H1 (cell line): ENCODE measurements around the gene ALG3. TPM values are rescaled to one million over a fixed set of nuclear protein-coding genes. Genes with fewer than 3 reads are reported as not detected.
"Not testable (repeated sequence)": the region's sequence is repeated elsewhere in the genome, so short reads cannot be mapped to it uniquely, and the experiment has no call there.

Experiments
- CTCF ChIA-PET: fragments of 300-600 bp; sonication (Branson Sonifier 250); formaldehyde crosslinking; loops from one replicate; lab custom pipeline; 2021; ENCODE audit not compliant: partially characterized antibody; lab: Charles Lee
- POLR2A ChIA-PET: fragments of 300-600 bp; sonication (Branson Sonifier 250); formaldehyde crosslinking; loops from one replicate; lab custom pipeline; 2021; ENCODE audit warnings: inconsistent platforms; ENCODE audit not compliant: partially characterized antibody; lab: Charles Lee
- DNase-seq, 2 experiments: peaks; one replicate each; pipeline versions ENCODE4 v3.0.0 to v3.0.0-alpha.2; 2010 to 2022; ENCODE audit warnings: low spot score in 2 of 2, low read depth in 1 of 2, mixed read lengths in 1 of 2
- FAIRE-seq: peaks from 2 replicates; lab custom pipeline; 2011; peaks lifted over from hg19 to GRCh38; lab: Jason Lieb, UNC
- H2AFZ ChIP-seq: 2 replicates; pipeline ENCODE4 v1.8.1; 2012; ENCODE audit warnings: low read length, inconsistent platforms
- H2AK5ac ChIP-seq: 2 replicates; pipeline ENCODE4 v1.6.1; 2013; ENCODE audit warnings: low read depth, low read length
- H2BK120ac ChIP-seq: replicated peaks from 2 replicates; pipeline ENCODE3; 2013; ENCODE audit warnings: low read depth, low read length, inconsistent platforms
- H2BK12ac ChIP-seq: 2 replicates; pipeline ENCODE4 v1.6.1; 2013; ENCODE audit warnings: low read depth, low read length
- H2BK15ac ChIP-seq: 2 replicates; pipeline ENCODE4 v1.6.1; 2013; ENCODE audit warnings: low read length
- H2BK20ac ChIP-seq: 2 replicates; pipeline ENCODE4 v1.6.1; 2013; ENCODE audit warnings: low read length
- H2BK5ac ChIP-seq: 2 replicates; pipeline ENCODE4 v1.6.1; 2013; ENCODE audit warnings: low read depth, low read length
- H3K14ac ChIP-seq: 2 replicates; pipeline ENCODE4 v1.6.1; 2013; ENCODE audit warnings: inconsistent platforms; ENCODE audit not compliant: insufficient read length
- H3K18ac ChIP-seq: 2 replicates; pipeline ENCODE4 v1.6.1; 2013; ENCODE audit warnings: low read length; ENCODE audit errors: extremely low read depth
- H3K23ac ChIP-seq: 2 replicates; pipeline ENCODE4 v1.6.1; 2013; ENCODE audit warnings: inconsistent platforms; ENCODE audit not compliant: insufficient read length
- H3K23me2 ChIP-seq: 2 replicates; pipeline ENCODE4 v1.6.1; 2013; ENCODE audit warnings: low read depth, low read length
- H3K27ac ChIP-seq: 2 replicates; pipeline ENCODE4 v1.6.1; 2011; ENCODE audit warnings: low read depth, low read length, inconsistent platforms
- H3K27me3 ChIP-seq, 4 experiments: replicated peaks in 1 of 4; 1 replicate in 1 of 4; 2 replicates in 3 of 4; pipeline versions ENCODE4 v1.6.1 to v1.8.1; 2011 to 2013; ENCODE audit warnings: low read length in 3 of 4, mild to moderate bottlenecking in 3 of 4, inconsistent platforms in 2 of 4, mixed read lengths in 2 of 4, moderate library complexity in 1 of 4; ENCODE audit not compliant: control insufficient read depth in 3 of 4, insufficient read depth in 3 of 4; ENCODE audit errors: extremely low read depth in 1 of 4
- H3K36me3 ChIP-seq, 4 experiments: 2 replicates each; pipeline versions ENCODE4 v1.6.1 to v1.8.1; 2011 to 2013; ENCODE audit warnings: mild to moderate bottlenecking in 4 of 4, low read length in 3 of 4, moderate library complexity in 2 of 4, control low read depth in 1 of 4, inconsistent platforms in 1 of 4; ENCODE audit not compliant: insufficient read depth in 4 of 4, control insufficient read depth in 2 of 4
- H3K4ac ChIP-seq: replicated peaks from 2 replicates; pipeline ENCODE3; 2013; ENCODE audit warnings: low read length, low read depth, mixed read lengths, inconsistent platforms; ENCODE audit not compliant: insufficient read length
- H3K4me1 ChIP-seq, 4 experiments: replicated peaks in 1 of 4; 1 replicate in 1 of 4; 2 replicates in 3 of 4; pipeline versions ENCODE4 v1.6.1 to v1.8.1; 2011 to 2013; ENCODE audit warnings: low read length in 3 of 4, inconsistent platforms in 2 of 4, mixed read lengths in 1 of 4; ENCODE audit not compliant: insufficient read depth in 4 of 4, control insufficient read depth in 3 of 4
- H3K4me2 ChIP-seq, 2 experiments: 2 replicates each; pipeline versions ENCODE4 v1.6.1 to v1.8.1; 2011 to 2013; ENCODE audit warnings: low read depth in 2 of 2, low read length in 2 of 2, control low read depth in 1 of 2, inconsistent platforms in 1 of 2, mild to moderate bottlenecking in 1 of 2; ENCODE audit not compliant: insufficient read depth in 1 of 2
- H3K4me3 ChIP-seq, 4 experiments: fragments of 200-600, 300-600 bp in 1 of 4; sonication (generic), shearing (Covaris generic), sonication (Bioruptor Twin) in 1 of 4; 2 replicates each; pipeline versions ENCODE4 v1.5.1 to v1.8.1; 2011 to 2016; ENCODE audit warnings: low read length in 4 of 4, low read depth in 3 of 4, control low read depth in 2 of 4, inconsistent platforms in 2 of 4, mild to moderate bottlenecking in 2 of 4, mixed read lengths in 1 of 4, moderate library complexity in 1 of 4; ENCODE audit not compliant: insufficient read depth in 2 of 4; ENCODE audit errors: extremely low read depth in 1 of 4
- H3K56ac ChIP-seq: replicated peaks from 2 replicates; pipeline ENCODE3; 2013; ENCODE audit warnings: low read depth, mild to moderate bottlenecking, mixed read lengths, low read length, inconsistent platforms; ENCODE audit not compliant: insufficient read length
- H3K79me1 ChIP-seq: 2 replicates; pipeline ENCODE4 v1.6.1; 2013; ENCODE audit warnings: low read depth, low read length, control low read depth
- H3K79me2 ChIP-seq, 2 experiments: 2 replicates each; pipeline versions ENCODE4 v1.6.1 to v1.8.1; 2012 to 2013; ENCODE audit warnings: low read length in 2 of 2, mild to moderate bottlenecking in 2 of 2, inconsistent platforms in 1 of 2; ENCODE audit not compliant: insufficient read depth in 2 of 2, control insufficient read depth in 1 of 2
- H3K9ac ChIP-seq, 4 experiments: replicated peaks in 1 of 4; 1 replicate in 1 of 4; 2 replicates in 3 of 4; pipeline versions ENCODE4 v1.6.1 to v1.8.1; 2011 to 2013; ENCODE audit warnings: low read depth in 3 of 4, low read length in 3 of 4, control low read depth in 2 of 4, mild to moderate bottlenecking in 2 of 4, moderate library complexity in 2 of 4, inconsistent platforms in 1 of 4; ENCODE audit errors: extremely low read depth in 1 of 4
- H3K9me3 ChIP-seq, 2 experiments: 2 replicates each; pipeline versions ENCODE4 v1.6.1 to v1.8.1; 2012 to 2013; ENCODE audit warnings: mild to moderate bottlenecking in 2 of 2, moderate library complexity in 2 of 2, control low read depth in 1 of 2, inconsistent platforms in 1 of 2, low read depth in 1 of 2, low read length in 1 of 2, mixed read lengths in 1 of 2; ENCODE audit not compliant: insufficient read depth in 2 of 2
- H4K20me1 ChIP-seq, 2 experiments: replicated peaks in 1 of 2; 2 replicates each; pipeline versions ENCODE3 to v1.8.1; 2011 to 2013; ENCODE audit warnings: inconsistent platforms in 2 of 2, low read length in 2 of 2, mild to moderate bottlenecking in 1 of 2; ENCODE audit not compliant: insufficient read depth in 2 of 2, control insufficient read depth in 1 of 2
- H4K5ac ChIP-seq: 2 replicates; pipeline ENCODE4 v1.6.1; 2013; ENCODE audit warnings: low read length, low read depth, mixed read lengths, inconsistent platforms; ENCODE audit not compliant: insufficient read length
- H4K8ac ChIP-seq: 2 replicates; pipeline ENCODE4 v1.8.0; 2013; ENCODE audit warnings: mild to moderate bottlenecking, moderate library complexity, low read length, inconsistent platforms; ENCODE audit not compliant: insufficient read depth; ENCODE audit errors: extremely low read depth
- H4K91ac ChIP-seq: replicated peaks from 2 replicates; pipeline ENCODE3; 2013; ENCODE audit warnings: low read length, mixed read lengths, inconsistent platforms; ENCODE audit not compliant: insufficient read length
- WGBS, 2 experiments: shearing (Covaris generic) in 1 of 2; methylation state at CpG; one replicate each; pipeline versions ENCODE4 v1.1.6 to v1.1.7; 2013 to 2015; ENCODE audit warnings: low lambda C conversion rate in 2 of 2, mixed read lengths in 2 of 2, inconsistent platforms in 1 of 2, low coverage in 1 of 2, missing lambda C conversion rate in 1 of 2; ENCODE audit not compliant: insufficient replicate concordance in 2 of 2, insufficient coverage in 1 of 2, insufficient read length in 1 of 2; ENCODE audit errors: extremely low coverage in 1 of 2, missing lambda C conversion rate in 1 of 2; 5-methylcytosine and 5-hydroxymethylcytosine counted together
- polyA plus RNA-seq, 7 experiments: library from polyadenylated mRNA; depleted of rRNA in 3 of 7; stranded (reverse) in 5 of 7; unstranded in 2 of 7; fragments of >200 nt in 5 of 7; fragments of 200-250 nt in 2 of 7; gene quantifications; 1 replicate in 5 of 7; 2 replicates in 1 of 7; 4 replicates in 1 of 7; pipeline versions ENCODE4 v1.2.1 to v1.2.3, GENCODE V29; 2011 to 2013; ENCODE audit warnings: missing spikeins in 2 of 7, mixed read lengths in 2 of 7
- total RNA-seq: library from RNA; stranded (reverse); fragmentation: NEBNext Ultra II Directional; extraction: Animal tissue kit (Norgen Biotek cat#: 25700); gene quantifications from 2 replicates; pipeline ENCODE4 v1.2.1, GENCODE V29; 2021

Gene ALG3
- total and polyA plus RNA-seq, 2 of the 8 experiments (the other 6 are each of a cell fraction or from before 2014, with no cell fraction given), result 54.6 to 148 TPM

DNA sequence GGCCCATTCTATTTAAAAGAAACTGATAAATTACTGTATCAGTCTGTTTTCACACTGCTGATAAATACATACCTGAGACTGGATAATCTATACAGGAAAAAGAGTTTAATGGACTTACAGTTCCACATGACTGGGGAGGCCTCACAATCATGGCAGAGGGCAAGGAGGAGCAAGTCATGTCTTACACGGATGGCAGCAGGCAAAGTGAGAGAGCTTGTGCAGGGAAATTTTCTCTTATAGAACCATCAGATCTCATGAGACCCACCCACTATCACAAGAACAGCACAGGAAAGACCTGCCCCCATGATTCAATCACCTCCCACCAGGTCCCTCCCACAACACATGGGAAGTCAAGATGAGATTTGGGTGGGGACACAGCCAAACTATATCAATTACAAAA lies 18.5 kb upstream of the ALG3 start:
- H4K91ac ChIP-seq, H3K18ac ChIP-seq, H2BK5ac ChIP-seq, H3K23ac ChIP-seq, H2BK20ac ChIP-seq, H2AK5ac ChIP-seq, H3K4me1 ChIP-seq, H4K5ac ChIP-seq, H3K27ac ChIP-seq, H2AFZ ChIP-seq, H2BK12ac ChIP-seq, H3K4ac ChIP-seq, FAIRE-seq, H3K9ac ChIP-seq, H3K14ac ChIP-seq, DNase-seq, H4K8ac ChIP-seq, H2BK15ac ChIP-seq, H4K20me1 ChIP-seq, H3K79me1 ChIP-seq, H3K56ac ChIP-seq, H3K4me2 ChIP-seq, H3K79me2 ChIP-seq, H3K4me3 ChIP-seq, H3K9me3 ChIP-seq, H3K23me2 ChIP-seq, H2BK120ac ChIP-seq, H3K36me3 ChIP-seq: not testable (repeated sequence)
- peaks cover 6 to 13% (median 12%) of the 10 kb centered on the region in 4 experiments for H3K27me3 ChIP-seq
- POLR2A ChIA-PET, result interaction anchor here (0.6 kb wide), 1 partner anchor 401 kb away, joined by 3 read pairs; no protein-coding TSS in a partner anchor
- CTCF ChIA-PET, result interaction anchor here (1.3 to 7.3 kb wide), 2 partner anchors 17 to 363 kb away, joined by 4 to 29 read pairs; partner anchors contain the start of gene EEF1AKMT4
- 67% methylated on average over 1 of the region's 1 CpG; no CpG with 5 or more reads in 1 of the 2 experiments for WGBS, 2 experiments
